ENCODE results near the gene RALGPS2.

RALGPS2 gene

DNA sequence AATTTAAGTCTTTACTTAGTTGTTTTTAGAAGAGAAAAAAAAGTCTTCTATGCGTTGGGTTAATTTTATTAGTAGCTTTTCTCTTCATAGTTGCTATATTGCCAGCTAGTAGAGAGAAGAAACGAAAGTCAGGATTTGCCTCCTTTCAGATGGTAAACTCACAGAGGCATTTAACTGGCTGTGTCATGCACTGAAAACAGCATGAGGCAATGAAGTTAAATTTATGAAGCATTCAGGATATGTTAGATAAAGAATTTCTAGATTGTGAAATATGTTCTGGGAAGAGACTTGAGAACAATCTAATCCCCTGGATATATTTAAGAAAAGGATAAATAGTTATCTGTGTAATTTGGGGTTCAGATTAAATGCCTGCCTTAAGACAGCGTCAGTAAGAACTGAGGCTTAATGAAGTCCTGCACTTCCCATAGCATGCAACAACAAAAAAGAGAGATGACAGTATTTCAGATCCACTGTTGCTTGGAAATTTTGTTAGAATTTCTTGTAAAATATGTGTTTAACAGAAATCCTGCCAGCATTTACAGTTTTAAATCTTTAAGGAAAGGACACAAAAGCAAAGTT is 144.2 kb downstream of the RALGPS2 start:
- no peak for DNase-seq

DNA sequence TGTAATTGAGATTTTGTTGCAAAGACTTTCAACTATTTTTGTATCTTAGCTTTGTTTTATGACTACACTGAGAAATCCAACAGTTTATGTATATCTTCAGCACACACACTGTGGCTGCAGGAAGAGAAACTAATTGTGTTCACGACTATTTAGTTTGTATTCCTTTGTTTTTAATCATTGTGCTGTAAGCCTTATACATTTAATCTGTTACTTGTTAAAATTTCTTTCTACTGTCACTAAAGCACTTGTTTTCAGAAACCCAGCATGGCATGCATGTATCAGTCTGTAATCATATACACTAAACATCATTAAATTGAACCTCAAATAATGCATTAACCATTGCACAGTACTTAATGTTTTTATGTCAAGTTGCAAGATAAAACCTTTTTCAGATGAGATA is 145.2 kb downstream of the RALGPS2 start:
- no peak for DNase-seq

DNA sequence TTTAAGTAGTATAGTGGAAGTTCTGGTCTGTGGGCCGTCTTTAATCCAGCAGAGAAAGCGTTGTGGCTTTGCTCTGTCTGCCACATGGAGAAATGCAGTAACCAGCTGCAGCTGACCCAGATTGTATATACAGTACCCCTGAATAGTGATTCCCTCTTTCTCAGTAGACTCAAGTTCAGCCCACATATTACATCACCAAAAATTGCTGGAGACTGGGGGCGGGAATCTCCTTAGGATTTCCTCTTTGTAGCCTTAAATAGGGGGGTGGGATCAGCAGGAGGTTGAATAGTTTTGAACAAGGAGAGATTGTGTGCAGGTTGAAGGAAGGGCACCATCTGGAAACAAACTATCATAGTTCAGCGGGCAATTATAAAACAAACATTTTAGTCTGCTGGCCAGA is 145.9 kb downstream of the RALGPS2 start, which contains the start of gene ANGPTL1:
ANGPTL1 (minus strand) TSS at position 134 of the 400 bp plus-strand sequence. CDS start 5,301 bp downstream, outside the sequence.
- DNase-seq, result no peak

- DNase-seq, result no peak
These were observed 146.7 kb downstream of the RALGPS2 start for GRCh38 chr1:178871551-178872320.

- DNase-seq, result no peak
These were observed 149.9 kb downstream of the RALGPS2 start for GRCh38 chr1:178874966-178875365.

DNA sequence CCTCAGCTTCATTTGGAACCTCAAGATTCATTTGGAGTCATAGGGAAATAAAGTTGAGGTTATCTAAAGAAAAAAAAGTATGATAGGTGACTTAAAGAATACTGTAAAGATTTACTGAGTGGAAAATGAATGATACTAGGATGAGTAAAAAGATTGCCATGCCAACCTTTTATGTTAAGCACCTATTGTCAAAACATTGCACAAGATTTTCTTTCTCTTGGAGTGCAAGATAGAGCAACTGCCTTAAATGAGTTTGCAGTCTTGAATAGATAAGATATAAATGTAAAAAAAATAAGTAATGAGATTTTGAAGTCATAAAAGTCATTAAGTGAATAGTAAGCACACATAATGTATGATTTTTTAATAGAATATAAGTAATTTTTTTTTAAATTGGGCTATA is 150.9 kb downstream of the RALGPS2 start:
- DNase-seq, result no peak

- DNase-seq, result no peak
These were observed 152.9 kb downstream of the RALGPS2 start for GRCh38 chr1:178877896-178878295.

GRCh38 chr1:178881950-178882349 is 156.9 kb downstream of the RALGPS2 start:
- DNase-seq, result no peak

DNA sequence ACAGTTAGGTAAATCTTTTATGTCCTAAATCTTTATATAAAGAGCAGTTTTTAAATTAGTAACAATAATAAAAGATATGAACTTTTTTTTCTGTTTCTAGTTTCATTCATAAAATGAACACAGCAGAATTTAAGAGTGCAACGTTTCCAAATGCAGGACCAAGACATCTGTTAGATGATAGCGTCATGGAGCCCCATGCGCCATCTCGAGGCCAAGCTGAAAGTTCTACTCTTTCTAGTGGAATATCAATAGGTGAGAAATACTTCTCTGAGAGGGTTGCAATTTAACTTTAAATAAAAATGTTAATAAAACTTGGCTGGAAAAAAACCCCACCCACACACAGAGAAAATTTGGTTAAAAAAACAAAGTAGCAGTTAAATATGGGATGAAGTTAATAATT is 160.8 kb downstream of the RALGPS2 start:
- no peak for DNase-seq

DNA sequence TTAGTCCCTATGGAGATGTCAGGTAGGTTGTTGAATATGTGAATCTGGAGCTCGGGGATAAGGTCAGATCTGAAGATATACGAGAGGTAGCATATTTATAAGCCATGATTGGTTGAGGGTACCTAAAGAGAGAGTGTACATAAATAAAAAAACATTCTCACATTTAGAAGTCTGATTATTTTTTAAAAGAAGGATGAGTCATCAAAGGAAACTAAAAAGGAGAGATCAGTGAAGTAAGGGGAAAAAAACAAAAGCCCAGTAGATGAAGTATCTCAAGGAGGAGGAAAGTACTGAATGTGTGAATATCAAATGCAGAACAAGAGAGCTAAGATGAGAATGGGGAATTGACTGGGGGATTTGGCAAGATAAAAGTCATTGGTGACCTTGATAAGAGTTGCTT is 161.5 kb downstream of the RALGPS2 start:
- DNase-seq, result no peak

DNA sequence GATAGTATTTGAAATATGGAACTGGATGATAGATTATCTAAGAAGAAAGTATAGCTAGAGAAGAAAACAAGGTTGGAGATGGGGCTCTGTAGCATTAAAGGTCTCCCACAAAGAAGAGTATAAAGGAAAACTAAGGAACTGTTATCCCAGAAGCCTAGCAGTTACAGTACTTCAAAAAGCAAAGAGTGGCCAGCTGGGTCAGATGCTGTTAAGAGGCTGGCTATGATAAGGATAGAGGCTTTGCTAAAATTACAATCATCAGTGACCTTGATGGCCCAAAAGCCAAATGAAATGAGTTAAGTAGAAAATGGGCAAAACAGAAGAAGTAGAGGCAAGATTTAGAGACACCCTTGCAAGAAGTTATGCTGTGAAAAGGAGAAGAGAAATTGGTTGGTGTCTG is 170.9 kb downstream of the RALGPS2 start:
- no peak for DNase-seq

GRCh38 chr1:178898401-178898800 is 173.4 kb downstream of the RALGPS2 start:
- no peak for DNase-seq

- DNase-seq, result no peak
These were observed 174.4 kb downstream of the RALGPS2 start for GRCh38 chr1:178899402-178899801.

GRCh38 chr1:178901482-178902125 is 176.6 kb downstream of the RALGPS2 start:
- DNase-seq, result no peak

GRCh38 chr1:178908358-178908757 is 183.3 kb downstream of the RALGPS2 start:
- DNase-seq, result no peak

DNA sequence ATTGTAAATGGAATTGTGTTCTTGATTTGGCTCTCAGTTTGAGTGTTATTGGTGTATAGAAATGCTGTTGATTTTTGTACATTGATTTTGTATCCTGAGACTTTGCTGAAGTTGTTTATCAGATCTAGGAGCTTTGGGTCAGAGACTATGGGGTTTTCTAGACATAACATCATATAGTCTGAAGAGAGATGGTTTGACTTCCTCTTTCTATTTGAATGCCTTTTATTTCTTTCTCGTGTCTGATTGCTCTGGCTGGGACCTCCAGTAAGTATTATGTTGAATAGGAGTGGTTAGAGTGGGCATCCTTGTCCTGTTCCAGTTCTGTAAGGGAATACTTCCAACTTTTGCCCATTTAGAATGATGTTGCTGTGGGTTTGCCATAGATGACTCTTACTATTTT is 185.0 kb downstream of the RALGPS2 start:
- no peak for DNase-seq

- DNase-seq, result no peak
These were observed 187.6 kb downstream of the RALGPS2 start for GRCh38 chr1:178912597-178912996.

DNA sequence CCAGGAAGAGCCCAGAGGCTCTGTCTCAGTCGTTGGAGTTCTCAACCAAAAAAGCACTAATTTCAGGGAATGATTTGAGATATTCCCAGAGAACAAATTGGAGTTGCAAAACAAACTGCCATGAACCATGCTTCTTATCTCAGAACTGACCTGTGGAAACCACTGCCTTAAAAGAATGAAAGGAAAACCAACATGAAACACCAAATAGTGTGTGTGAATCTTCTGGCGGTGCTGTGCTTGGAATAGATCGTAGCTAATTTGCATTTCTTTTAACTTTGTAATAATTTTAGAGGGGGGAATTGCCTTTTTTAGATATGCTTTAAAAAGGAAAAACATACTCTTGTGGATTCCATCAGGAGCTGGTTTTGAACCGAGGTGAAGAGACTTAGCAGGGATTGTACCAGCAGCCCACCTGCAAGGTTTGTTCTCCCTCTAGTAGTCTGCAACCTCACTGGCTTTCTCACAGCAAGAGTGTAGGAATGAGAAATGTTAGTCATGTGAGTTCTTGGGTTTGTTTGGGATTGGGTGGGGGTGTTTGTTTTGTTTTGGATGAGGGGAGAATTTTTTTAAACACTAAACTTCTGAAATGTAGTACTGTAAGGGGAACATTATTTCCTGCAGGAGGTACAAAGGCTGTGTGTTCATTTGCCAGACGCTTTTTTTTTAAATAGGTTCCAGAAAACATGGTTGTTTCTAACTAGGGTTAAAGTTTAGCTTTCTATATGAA is 191.6 kb downstream of the RALGPS2 start:
- DNase-seq, result no peak

DNA sequence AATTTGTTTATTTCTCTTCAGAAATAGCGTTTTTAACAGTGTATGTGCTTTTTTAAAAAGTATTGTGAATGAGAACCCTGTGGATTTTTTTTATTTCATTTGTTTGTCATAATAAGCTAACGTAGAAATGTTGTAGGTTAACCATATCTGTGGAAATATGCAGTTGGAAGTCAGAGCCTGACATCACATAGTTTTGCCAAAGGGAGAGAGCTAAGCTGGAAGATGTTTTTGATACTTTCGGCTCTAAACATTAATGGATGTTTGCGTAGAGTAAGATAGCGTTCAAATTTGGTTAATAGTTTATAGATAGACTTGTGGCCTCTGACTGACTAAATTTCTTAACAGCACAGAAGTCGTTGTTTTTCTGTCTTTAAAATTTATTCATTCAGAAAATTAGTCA is 193.3 kb downstream of the RALGPS2 start:
- no peak for DNase-seq

DNA sequence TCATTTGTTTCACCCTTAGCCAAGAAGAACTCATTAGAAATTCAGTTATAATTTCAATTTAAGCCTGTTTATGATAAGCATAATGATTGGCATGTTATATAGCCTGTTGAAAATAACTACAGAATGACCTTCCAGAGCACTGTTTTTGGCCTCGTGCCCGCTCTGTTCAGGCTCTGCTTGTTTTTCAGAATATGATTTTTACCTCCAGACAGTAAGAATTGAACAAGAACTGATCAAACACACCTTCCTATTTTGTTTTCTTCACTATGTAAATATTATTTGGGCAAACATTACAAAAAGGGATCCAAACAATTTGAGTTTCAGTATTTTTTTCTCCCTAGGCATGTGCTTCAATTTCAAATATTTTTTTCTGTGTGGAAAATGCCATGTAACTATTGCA is 193.9 kb downstream of the RALGPS2 start:
- DNase-seq, result no peak

GRCh38 chr1:178919581-178919980 is 194.5 kb downstream of the RALGPS2 start:
- no peak for DNase-seq

DNA sequence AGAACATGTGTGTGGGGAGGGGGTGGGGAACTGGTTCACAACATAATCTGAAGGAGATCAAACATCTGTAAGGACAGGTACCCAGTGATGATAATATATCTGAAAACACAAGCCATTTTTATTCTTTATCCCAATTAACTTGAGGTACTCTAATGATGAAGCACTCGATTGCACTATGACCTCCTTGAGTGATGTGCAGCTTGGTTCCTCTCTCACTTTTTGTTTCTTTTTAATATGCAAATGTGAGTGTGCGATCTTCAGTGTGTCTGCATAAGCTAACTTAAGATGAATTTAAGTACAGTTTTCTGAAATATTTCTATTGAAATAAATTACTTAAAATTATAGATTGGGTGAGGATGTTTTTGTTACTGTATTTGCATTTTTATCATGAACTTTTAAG is 196.5 kb downstream of the RALGPS2 start:
- no peak for DNase-seq

- DNase-seq, result no peak
These were observed 198.5 kb downstream of the RALGPS2 start for GRCh38 chr1:178923512-178923911.

DNA sequence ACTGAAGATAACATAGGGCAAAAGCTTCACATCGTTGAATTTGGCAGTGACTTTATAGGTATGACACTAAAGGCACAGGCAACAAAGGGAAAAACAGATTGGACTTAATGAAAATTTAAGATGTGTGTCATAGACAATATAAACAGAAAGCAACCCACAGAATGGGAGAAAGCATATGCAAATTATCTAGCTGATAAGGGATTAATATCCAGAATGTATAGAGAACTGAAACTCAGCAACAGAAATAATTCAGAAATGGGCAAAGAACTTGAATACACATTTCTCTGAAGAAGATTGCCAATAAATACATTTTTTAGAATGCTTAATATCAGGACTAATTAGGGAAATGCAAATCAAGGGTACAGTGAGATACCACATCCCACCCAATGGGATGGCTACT is 201.0 kb downstream of the RALGPS2 start:
- no peak for DNase-seq
